HCT116 (cell line): ENCODE results near the gene PLB1. TPM values are rescaled to one million over a fixed set of nuclear protein-coding genes. Genes with fewer than 3 reads are reported as not detected.

Experiments used
- ATAC-seq: fragments of 200-7000 bp; cut with Tn5 transposase; 2 replicates; pipeline ENCODE4 v1.9.1; 2020; ENCODE audit warnings: mild to moderate bottlenecking, moderate library complexity
- BruUV-seq: library from RNA; stranded (reverse); fragments of 400-500 nt; replicated peaks from 2 replicates; lab custom pipeline; 2021; lab: Mats Ljungman, UMichigan
- CTCF ChIA-PET: fragments of 300-600 bp; sonication (Branson Sonifier 250); formaldehyde crosslinking; loops from one replicate; lab custom pipeline; 2021; ENCODE audit warnings: antibody characterized with exemption; lab: Charles Lee
- POLR2A ChIA-PET: fragments of 300-600, 350-600 bp; sonication (Branson Sonifier 250); formaldehyde crosslinking; loops from one replicate; lab custom pipeline; 2021; ENCODE audit warnings: antibody characterized with exemption; lab: Charles Lee
- RAD21 ChIA-PET, 2 experiments: fragments of 300-600 bp; sonication (Branson Sonifier 250); formaldehyde crosslinking; loops; one replicate each; lab custom pipeline; 2023; ENCODE audit warnings: low total read pairs in 2 of 2; ENCODE audit not compliant: uncharacterized antibody in 2 of 2, unreplicated experiment in 2 of 2, low non-redundant PET in 1 of 2; lab: Charles Lee
- DNase-seq: peaks from one replicate; pipeline ENCODE4 v3.0.0-alpha.2; 2010; ENCODE audit warnings: low read depth, low spot score
- H2AFZ ChIP-seq: fragments of 200-600 bp; shearing (Covaris generic), sonication (generic); 2 replicates; pipeline ENCODE4 v1.6.1; 2017; ENCODE audit warnings: low read depth, mixed run types, mixed read lengths, antibody characterized with exemption, low read length; ENCODE audit not compliant: poor library complexity, severe bottlenecking
- H3K27ac ChIP-seq: 2 replicates; pipeline ENCODE4 v1.5.1; 2012; ENCODE audit warnings: low read depth, low read length
- H3K27me3 ChIP-seq: fragments of 200-600 bp; sonication (generic); 2 replicates; pipeline ENCODE4 v1.6.1; 2016; ENCODE audit warnings: mixed run types, low read length, mixed read lengths; ENCODE audit not compliant: insufficient read depth
- H3K36me3 ChIP-seq, 2 experiments: fragments of 200-500 bp in 1 of 2; fragments of 200-600 bp in 1 of 2; sonication (Bioruptor generic) in 1 of 2; sonication (generic) in 1 of 2; 2 replicates each; pipeline versions ENCODE4 v1.5.1 to v1.6.1; 2014 to 2016; ENCODE audit warnings: low read length in 2 of 2, inconsistent platforms in 1 of 2, mixed read lengths in 1 of 2, mixed run types in 1 of 2; ENCODE audit not compliant: insufficient read depth in 2 of 2, control insufficient read depth in 1 of 2
- H3K4me1 ChIP-seq, 2 experiments: fragments of 200-600 bp in 1 of 2; sonication (generic) in 1 of 2; 2 replicates each; pipeline versions ENCODE4 v1.5.1 to v1.6.1; 2012 to 2017; ENCODE audit warnings: low read length in 2 of 2, inconsistent platforms in 1 of 2, mild to moderate bottlenecking in 1 of 2, mixed read lengths in 1 of 2, mixed run types in 1 of 2, moderate library complexity in 1 of 2; ENCODE audit not compliant: insufficient read depth in 2 of 2, control insufficient read depth in 1 of 2
- H3K4me2 ChIP-seq: fragments of 200-600 bp; sonication (generic); 2 replicates; pipeline ENCODE4 v1.6.1; 2017; ENCODE audit warnings: mixed run types, low read length, mixed read lengths
- H3K4me3 ChIP-seq, 2 experiments: fragments of 200-600 bp in 1 of 2; sonication (generic) in 1 of 2; replicated peaks in 1 of 2; 2 replicates each; pipeline ENCODE4 v1.5.1; 2011 to 2016; ENCODE audit warnings: low read length in 2 of 2, control low read depth in 1 of 2, low read depth in 1 of 2, mild to moderate bottlenecking in 1 of 2, mixed read lengths in 1 of 2, mixed run types in 1 of 2
- H3K79me2 ChIP-seq: fragments of 200-600 bp; sonication (generic); 2 replicates; pipeline ENCODE4 v1.6.1; 2017; ENCODE audit warnings: mild to moderate bottlenecking, mixed run types, low read length, moderate library complexity, mixed read lengths; ENCODE audit not compliant: insufficient read depth
- H3K9ac ChIP-seq: fragments of 200-600 bp; sonication (generic); 2 replicates; pipeline ENCODE4 v1.6.1; 2016; ENCODE audit warnings: low read length, mixed read lengths
- H3K9me2 ChIP-seq: fragments of 200-600 bp; sonication (generic), shearing (Covaris generic); 2 replicates; pipeline ENCODE4 v1.6.1; 2017; ENCODE audit warnings: mixed run types, mild to moderate bottlenecking, moderate library complexity; ENCODE audit not compliant: insufficient read depth
- H3K9me3 ChIP-seq, 2 experiments: fragments of 200-500 bp in 1 of 2; fragments of 200-600 bp in 1 of 2; sonication (Bioruptor generic) in 1 of 2; sonication (generic) in 1 of 2; 2 replicates each; pipeline ENCODE4 v1.6.1; 2014 to 2017; ENCODE audit warnings: low read length in 2 of 2, mixed read lengths in 2 of 2, inconsistent platforms in 1 of 2, low read depth in 1 of 2, mild to moderate bottlenecking in 1 of 2, mixed run types in 1 of 2, moderate library complexity in 1 of 2; ENCODE audit not compliant: control insufficient read depth in 1 of 2, insufficient read depth in 1 of 2
- H4K20me1 ChIP-seq: fragments of 200-600 bp; sonication (generic), shearing (Covaris generic); 2 replicates; pipeline ENCODE4 v1.6.1; 2017; ENCODE audit warnings: mixed run types, mild to moderate bottlenecking, moderate library complexity; ENCODE audit not compliant: insufficient read depth
- ELF1 ChIP-seq: IDR thresholded peaks from 2 replicates; pipeline ENCODE4 v1.6.1; 2012; ENCODE audit warnings: low read depth, borderline replicate concordance
- EZH2 ChIP-seq: fragments of 200-600 bp; sonication (generic); IDR thresholded peaks from 2 replicates; pipeline ENCODE4 v1.6.1; 2017; ENCODE audit warnings: antibody characterized with exemption, mixed run types
- EZH2phosphoT487 ChIP-seq: fragments of 200-600 bp; IDR thresholded peaks from 2 replicates; pipeline ENCODE4 v1.6.1; 2018; ENCODE audit warnings: antibody characterized with exemption, borderline replicate concordance
- FOSL1 ChIP-seq: IDR thresholded peaks from 2 replicates; pipeline ENCODE4 v1.6.1; 2012; ENCODE audit warnings: low read depth
- POLR2AphosphoS5 ChIP-seq: IDR thresholded peaks from 2 replicates; pipeline ENCODE4 v1.6.1; 2011; ENCODE audit warnings: mild to moderate bottlenecking, low read depth, low read length, moderate library complexity
- RAD21 ChIP-seq: IDR thresholded peaks from 2 replicates; pipeline ENCODE4 v1.6.1; 2012; ENCODE audit warnings: low read depth, mild to moderate bottlenecking
- SIN3A ChIP-seq: IDR thresholded peaks from 2 replicates; pipeline ENCODE4 v1.6.1; 2012; ENCODE audit warnings: low read depth
- ZBTB33 ChIP-seq: IDR thresholded peaks from 2 replicates; pipeline ENCODE4 v1.6.1; 2011; ENCODE audit warnings: mild to moderate bottlenecking, low read length, moderate library complexity; ENCODE audit not compliant: insufficient replicate concordance; ENCODE audit errors: extremely low read depth
- ZFX ChIP-seq: fragments of 450-650 bp; IDR thresholded peaks from 2 replicates; pipeline ENCODE4 v1.6.1; 2017
- intact Hi-C: fragments of 100-400 bp; cut with micrococcal nuclease; formaldehyde crosslinking; loops from 2 replicates; pipeline ENCODE4 v1.10.0; 2022
- total RNA-seq: library from RNA; stranded (reverse); gene quantifications from one replicate; pipeline ENCODE4 v1.2.1, GENCODE V29; 2021; ENCODE audit not compliant: unreplicated experiment
- TF ChIP-seq, protein P1 (sequence below): IDR thresholded peaks from 2 replicates; pipeline ENCODE4 v1.6.1; 2012
- TF ChIP-seq, protein P2 (sequence below): IDR thresholded peaks from 2 replicates; pipeline ENCODE4 v1.6.1; 2012

Gene PLB1
- total RNA-seq, 1 experiment from 2014 or later: 0.49 TPM

DNA sequence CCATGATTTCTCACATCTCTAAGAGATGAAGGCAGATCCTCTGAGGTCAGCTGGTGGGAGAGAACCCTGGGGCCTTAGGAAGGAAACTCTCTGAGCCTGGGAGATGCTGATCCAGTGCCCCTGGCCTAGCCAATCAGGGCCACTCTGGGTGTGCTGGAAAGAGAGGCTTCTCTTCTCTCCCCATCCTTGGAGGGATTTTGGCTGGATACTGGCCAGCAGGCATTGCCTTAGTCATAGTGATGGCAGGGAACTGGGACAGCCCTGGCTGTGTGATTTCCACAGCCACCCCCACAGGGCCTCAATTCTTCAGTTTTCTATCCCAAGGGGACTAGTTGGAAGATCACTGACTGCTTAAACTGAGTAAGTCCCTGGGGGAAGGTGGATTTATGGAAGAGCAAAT, 26.6 kb upstream of the PLB1 start:
- ChIA-PET POLR2A (no interaction called here), RAD21 (no interaction called here), CTCF (no interaction called here)
- no peak overlapping the region for H3K4me3 ChIP-seq
- no peak overlapping the region for H3K4me2 ChIP-seq
- H3K36me3 ChIP-seq: no peaks in the 10 kb centered on the region
- H3K79me2 ChIP-seq: no peaks in the 10 kb centered on the region
- no peaks in the 10 kb centered on the region for H3K27me3 ChIP-seq
- DNase-seq (no peak), ATAC-seq (no peak)
- intact Hi-C loops: no loop called here
- BruUV-seq: no TSS peak
- H3K27ac ChIP-seq: no peak overlapping the region
- no peak for TF ChIP-seq EZH2
- TF ChIP-seq ZBTB33: no peak
- TF ChIP-seq SIN3A: no peak
- TF ChIP-seq, protein P1, sequence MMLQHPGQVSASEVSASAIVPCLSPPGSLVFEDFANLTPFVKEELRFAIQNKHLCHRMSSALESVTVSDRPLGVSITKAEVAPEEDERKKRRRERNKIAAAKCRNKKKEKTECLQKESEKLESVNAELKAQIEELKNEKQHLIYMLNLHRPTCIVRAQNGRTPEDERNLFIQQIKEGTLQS: no peak
- TF ChIP-seq ZFX: no peak
- TF ChIP-seq POLR2AphosphoS5: no peak
- H4K20me1 ChIP-seq: no peaks in the 10 kb centered on the region
- H3K4me1 ChIP-seq: peaks cover 0 to 11% of the 10 kb centered on the region in 2 experiments; a peak in 1 of 4 replicates
- no peak overlapping the region for H3K9ac ChIP-seq
- no peaks in the 10 kb centered on the region for H3K9me3 ChIP-seq
- no peaks in the 10 kb centered on the region for H3K9me2 ChIP-seq
- H2AFZ ChIP-seq: no peak overlapping the region

GRCh38 chr2:28469947-28470535, 25.8 kb upstream of the PLB1 start:
- H3K36me3 ChIP-seq: no peaks in the 10 kb centered on the region
- DNase-seq (no peak), ATAC-seq (no peak)
- H3K4me3 ChIP-seq: no peak overlapping the region
- no peak for TF ChIP-seq ELF1
- no peak for TF ChIP-seq FOSL1
- TF ChIP-seq, protein P2, sequence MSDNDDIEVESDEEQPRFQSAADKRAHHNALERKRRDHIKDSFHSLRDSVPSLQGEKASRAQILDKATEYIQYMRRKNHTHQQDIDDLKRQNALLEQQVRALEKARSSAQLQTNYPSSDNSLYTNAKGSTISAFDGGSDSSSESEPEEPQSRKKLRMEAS: no peak
- TF ChIP-seq EZH2phosphoT487: no peak
- TF ChIP-seq RAD21: no peak
- no peak overlapping the region for H3K4me2 ChIP-seq
- H3K27me3 ChIP-seq: no peaks in the 10 kb centered on the region
- H3K4me1 ChIP-seq: peaks cover 0 to 11% of the 10 kb centered on the region in 2 experiments; a peak in 1 of 4 replicates
- no peaks in the 10 kb centered on the region for H3K9me2 ChIP-seq
- RAD21 ChIA-PET: no interaction called here
- BruUV-seq: no TSS peak
- CTCF ChIA-PET: no interaction called here
- H2AFZ ChIP-seq: no peak overlapping the region
- intact Hi-C loops: no loop called here
- no peaks in the 10 kb centered on the region for H4K20me1 ChIP-seq
- H3K27ac ChIP-seq: no peak overlapping the region
- no peaks in the 10 kb centered on the region for H3K9me3 ChIP-seq
- H3K79me2 ChIP-seq: no peaks in the 10 kb centered on the region
- H3K9ac ChIP-seq: no peak overlapping the region
- POLR2A ChIA-PET: no interaction called here
